Transverse colon (tissue), 4 donors: ENCODE results near the gene PARL.

Source experiments
- CTCF ChIP-seq, 5 experiments: fragments of 200-600 bp in 3 of 5; fragments of 450-650 bp in 2 of 5; sonication (generic) in 3 of 5; IDR thresholded peaks; 1 replicate in 2 of 5; 2 replicates in 3 of 5; pipeline ENCODE4 v1.5.1; 2016 to 2017; ENCODE audit warnings: antibody characterized with exemption in 5 of 5, inconsistent platforms in 3 of 5, mild to moderate bottlenecking in 2 of 5, moderate library complexity in 1 of 5
- EP300 ChIP-seq: sonication (generic); formaldehyde crosslinking; IDR thresholded peaks from one replicate; pipeline ENCODE4 v1.6.1; 2017; ENCODE audit warnings: antibody characterized with exemption, low read depth
- POLR2A ChIP-seq: fragments of 450-650 bp; IDR thresholded peaks from one replicate; pipeline ENCODE4 v1.6.1; 2016; ENCODE audit warnings: antibody characterized with exemption, mild to moderate bottlenecking, moderate library complexity
- POLR2AphosphoS5 ChIP-seq, 3 donors: sonication (generic); formaldehyde crosslinking; IDR thresholded peaks; one replicate each; pipeline ENCODE4 v1.6.1; 2016; ENCODE audit warnings: antibody characterized with exemption in 3 of 3

- peak; percentile 79 for TF ChIP-seq POLR2A
- peak; percentile 91 to 96 (median 93) for TF ChIP-seq CTCF (IDR thresholded peaks at IDR 0.05)
- TF ChIP-seq POLR2AphosphoS5 (IDR thresholded peaks at IDR 0.05): peak; percentile 71 to 88 (median 84)
- no peak for TF ChIP-seq EP300
Observed at GRCh38 chr3:183884427-183885296, at the start of gene PARL.
